Naive thymus-derived CD8-positive, alpha-beta T cell (primary cell): ENCODE measurements around the gene RPUSD1. TPM values are rescaled to one million over a fixed set of nuclear protein-coding genes. Genes with fewer than 3 reads are reported as not detected.
"Not testable (repeated sequence)": the region's sequence is repeated elsewhere in the genome, so short reads cannot be mapped to it uniquely, and the experiment has no call there.

Experiments
- ATAC-seq, 2 donors: fragments of 150-1000 bp; cut with Tn5 transposase in 1 of 2; sonication (Bioruptor Pico), chemical (Tn5 transposase) in 1 of 2; 1 replicate in 1 of 2; 2 replicates in 1 of 2; pipeline ENCODE4 v1.10.0; 2021; ENCODE audit warnings: mild to moderate bottlenecking in 2 of 2, moderate library complexity in 2 of 2
- POLR2A ChIA-PET: fragments of 350-600 bp; sonication (Branson Sonifier 250); formaldehyde crosslinking; loops from one replicate; lab custom pipeline; 2021; ENCODE audit warnings: antibody characterized with exemption; lab: Charles Lee
- DNase-seq, 10 donors: peaks; one replicate each; pipeline versions ENCODE4 v3.0.0 to v3.0.0-alpha.2; 2020 to 2022
- H3K27ac Mint-ChIP-seq, 10 donors: one replicate each; pipeline ENCODE4 v1.8.0; 2020 to 2022; ENCODE audit warnings: mild to moderate bottlenecking in 10 of 10, mixed read lengths in 10 of 10, moderate library complexity in 4 of 10, inconsistent platforms in 1 of 10
- H3K27me3 Mint-ChIP-seq, 5 donors: one replicate each; pipeline ENCODE4 v1.8.0; 2021 to 2022; ENCODE audit warnings: mixed read lengths in 5 of 5
- H3K36me3 Mint-ChIP-seq, 3 donors: one replicate each; pipeline ENCODE4 v1.8.0; 2020 to 2022; ENCODE audit warnings: mixed read lengths in 3 of 3, mild to moderate bottlenecking in 2 of 3, inconsistent platforms in 1 of 3
- H3K4me1 Mint-ChIP-seq, 4 donors: one replicate each; pipeline ENCODE4 v1.8.0; 2021 to 2022; ENCODE audit warnings: mixed read lengths in 4 of 4
- H3K4me3 Mint-ChIP-seq, 10 donors: one replicate each; pipeline ENCODE4 v1.8.0; 2020 to 2022; ENCODE audit warnings: mild to moderate bottlenecking in 10 of 10, mixed read lengths in 10 of 10, moderate library complexity in 6 of 10, inconsistent platforms in 1 of 10
- H3K9me3 Mint-ChIP-seq, 9 donors: one replicate each; pipeline ENCODE4 v1.8.0; 2020 to 2022; ENCODE audit warnings: mixed read lengths in 9 of 9, mild to moderate bottlenecking in 3 of 9, inconsistent platforms in 1 of 9, moderate library complexity in 1 of 9
- polyA plus RNA-seq, 3 donors: library from polyadenylated mRNA; unstranded; fragments of 300-500 nt; fragmentation: Illumina TruSeq; gene quantifications; one replicate each; pipeline ENCODE4 v1.2.3, GENCODE V29; 2021
- total RNA-seq, 8 experiments: library from RNA in 2 of 8; stranded (reverse) in 2 of 8; gene quantifications; one replicate each; pipeline ENCODE4 v1.2.3 and lab custom pipeline; 2021 to 2026

RPUSD1 gene
- total and polyA plus RNA-seq, 5 experiments from 2014 or later: 19.7 to 32.2 (median 27.7) TPM

- no peak overlapping the region for H3K4me3 Mint-ChIP-seq
- H3K9me3 Mint-ChIP-seq: no peaks in the 10 kb centered on the region
- ATAC-seq (no peak), DNase-seq (no peak)
- H3K27ac Mint-ChIP-seq: no peak overlapping the region
- POLR2A ChIA-PET: no interaction called here
- peaks cover 0 to 3% (median 0%) of the 10 kb centered on the region in 4 donors for H3K4me1 Mint-ChIP-seq
- peaks cover 3 to 38% (median 10%) of the 10 kb centered on the region in 5 donors for H3K27me3 Mint-ChIP-seq
- H3K36me3 Mint-ChIP-seq: no peaks in the 10 kb centered on the region
Observed at GRCh38 chr16:825341-826061, 37.3 kb upstream of the RPUSD1 start.

GRCh38 chr16:824601-825000 is 36.4 kb upstream of the RPUSD1 start:
- peaks cover 1 to 33% (median 5%) of the 10 kb centered on the region in 5 donors for H3K27me3 Mint-ChIP-seq
- ATAC-seq (no peak), DNase-seq (no peak)
- no peak overlapping the region for H3K27ac Mint-ChIP-seq
- no peak overlapping the region for H3K4me3 Mint-ChIP-seq
- no peaks in the 10 kb centered on the region for H3K9me3 Mint-ChIP-seq
- H3K36me3 Mint-ChIP-seq: no peaks in the 10 kb centered on the region
- POLR2A ChIA-PET: no interaction called here
- H3K4me1 Mint-ChIP-seq: peaks cover 6 to 7% (median 7%) of the 10 kb centered on the region in 4 donors

- Mint-ChIP-seq H3K27ac (no peak overlapping the region), H3K9me3 (no peaks in the 10 kb centered on the region), H3K4me3 (no peak overlapping the region), H3K36me3 (no peaks in the 10 kb centered on the region), H3K4me1 (peaks cover 8 to 11% (median 10%) of the 10 kb centered on the region in 4 donors), H3K27me3 (peaks cover 0 to 29% (median 4%) of the 10 kb centered on the region in 5 donors)
- DNase-seq (no peak), ATAC-seq (no peak)
- POLR2A ChIA-PET: no interaction called here
Observed at GRCh38 chr16:824194-824593, 36.0 kb upstream of the RPUSD1 start.

- peaks cover 0 to 28% (median 4%) of the 10 kb centered on the region in 5 donors for H3K27me3 Mint-ChIP-seq
- H3K4me3 Mint-ChIP-seq: no peak overlapping the region
- DNase-seq (no peak), ATAC-seq (no peak)
- no peaks in the 10 kb centered on the region for H3K36me3 Mint-ChIP-seq
- no peaks in the 10 kb centered on the region for H3K9me3 Mint-ChIP-seq
- peak overlapping the region in 1 of 10 donors; percentile 37 for H3K27ac Mint-ChIP-seq
- peaks cover 8 to 11% (median 10%) of the 10 kb centered on the region in 4 donors for H3K4me1 Mint-ChIP-seq
- POLR2A ChIA-PET: no interaction called here
Observed at GRCh38 chr16:822909-823297, 34.7 kb upstream of the RPUSD1 start.

- H3K4me1 Mint-ChIP-seq: peaks cover 8 to 11% (median 10%) of the 10 kb centered on the region in 4 donors
- H3K9me3 Mint-ChIP-seq: no peaks in the 10 kb centered on the region
- ATAC-seq (no peak), DNase-seq (no peak)
- no peak overlapping the region for H3K27ac Mint-ChIP-seq
- no peak overlapping the region for H3K4me3 Mint-ChIP-seq
- peaks cover 0 to 31% (median 4%) of the 10 kb centered on the region in 5 donors for H3K27me3 Mint-ChIP-seq
- POLR2A ChIA-PET: no interaction called here
- H3K36me3 Mint-ChIP-seq: no peaks in the 10 kb centered on the region
Observed at GRCh38 chr16:822174-822908, 34.2 kb upstream of the RPUSD1 start.

- Mint-ChIP-seq H3K9me3 (no peaks in the 10 kb centered on the region), H3K27me3 (peaks cover 0 to 31% (median 4%) of the 10 kb centered on the region in 5 donors), H3K4me3 (no peak overlapping the region), H3K4me1 (peaks cover 8 to 11% (median 10%) of the 10 kb centered on the region in 4 donors), H3K36me3 (no peaks in the 10 kb centered on the region), H3K27ac (no peak overlapping the region)
- POLR2A ChIA-PET: no interaction called here
- DNase-seq: no peak
- ATAC-seq: no peak
Observed at GRCh38 chr16:821751-822150, 33.6 kb upstream of the RPUSD1 start.

- no peak for DNase-seq
- Mint-ChIP-seq H3K27me3 (peaks cover 0 to 34% (median 4%) of the 10 kb centered on the region in 5 donors), H3K4me1 (peaks cover 8 to 11% (median 10%) of the 10 kb centered on the region in 4 donors), H3K4me3 (no peak overlapping the region), H3K36me3 (no peaks in the 10 kb centered on the region), H3K9me3 (no peaks in the 10 kb centered on the region), H3K27ac (no peak overlapping the region)
- POLR2A ChIA-PET: no interaction called here
- no peak for ATAC-seq
Observed at GRCh38 chr16:820748-821147, 32.6 kb upstream of the RPUSD1 start.

GRCh38 chr16:820044-820408 is 31.8 kb upstream of the RPUSD1 start:
- Mint-ChIP-seq H3K27ac (peak overlapping the region in 8 of 10 donors; percentile 29 to 88 (median 64)), H3K27me3 (peaks cover 0 to 38% (median 4%) of the 10 kb centered on the region in 5 donors), H3K4me3 (peak overlapping the region in 5 of 10 donors; percentile 7 to 77 (median 57)), H3K4me1 (peaks cover 8 to 11% (median 10%) of the 10 kb centered on the region in 4 donors)
- H3K9me3 Mint-ChIP-seq, POLR2A ChIA-PET, DNase-seq, ATAC-seq, H3K36me3 Mint-ChIP-seq: not testable (repeated sequence)

- peaks cover 0 to 43% (median 4%) of the 10 kb centered on the region in 5 donors for H3K27me3 Mint-ChIP-seq
- H3K27ac Mint-ChIP-seq: peak overlapping the region in 9 of 10 donors; percentile 50 to 88 (median 70)
- DNase-seq: peak in 6 of 10 donors; percentile 9 to 64 (median 48)
- H3K36me3 Mint-ChIP-seq: no peaks in the 10 kb centered on the region
- peak; percentile 73 to 96 for ATAC-seq
- H3K4me3 Mint-ChIP-seq: peak overlapping the region in 5 of 10 donors; percentile 21 to 69 (median 54)
- peaks cover 8 to 11% (median 10%) of the 10 kb centered on the region in 4 donors for H3K4me1 Mint-ChIP-seq
- no peaks in the 10 kb centered on the region for H3K9me3 Mint-ChIP-seq
- POLR2A ChIA-PET: interaction anchor here (0.9 kb wide), 1 partner anchor 12 kb away, joined by 3 read pairs; no protein-coding TSS in a partner anchor
Observed at GRCh38 chr16:819336-820043, 31.3 kb upstream of the RPUSD1 start.

- peaks cover 0 to 47% (median 4%) of the 10 kb centered on the region in 5 donors for H3K27me3 Mint-ChIP-seq
- no peak overlapping the region for H3K27ac Mint-ChIP-seq
- ATAC-seq (no peak), DNase-seq (no peak)
- H3K9me3 Mint-ChIP-seq: no peaks in the 10 kb centered on the region
- H3K36me3 Mint-ChIP-seq: no peaks in the 10 kb centered on the region
- peaks cover 10 to 14% (median 11%) of the 10 kb centered on the region in 4 donors for H3K4me1 Mint-ChIP-seq
- no peak overlapping the region for H3K4me3 Mint-ChIP-seq
- POLR2A ChIA-PET: interaction anchor here (0.9 kb wide), 1 partner anchor 11 kb away, joined by 3 read pairs; no protein-coding TSS in a partner anchor
Observed at GRCh38 chr16:818592-818991, 30.4 kb upstream of the RPUSD1 start.

GRCh38 chr16:818132-818531 is 30.0 kb upstream of the RPUSD1 start:
- H3K27ac Mint-ChIP-seq: no peak overlapping the region
- H3K27me3 Mint-ChIP-seq: peaks cover 0 to 42% (median 4%) of the 10 kb centered on the region in 5 donors
- peaks cover 10 to 14% (median 12%) of the 10 kb centered on the region in 4 donors for H3K4me1 Mint-ChIP-seq
- DNase-seq (no peak), ATAC-seq (no peak)
- POLR2A ChIA-PET: no interaction called here
- H3K9me3 Mint-ChIP-seq: no peaks in the 10 kb centered on the region
- no peaks in the 10 kb centered on the region for H3K36me3 Mint-ChIP-seq
- H3K4me3 Mint-ChIP-seq: peak overlapping the region in 1 of 10 donors; percentile 37
